H1 (cell line): Measurements from ENCODE around the gene BLOC1S3.

Source experiments
- CEBPB ChIP-seq: IDR thresholded peaks from 2 replicates; pipeline ENCODE4 v1.6.1; 2012; ENCODE audit warnings: low read depth, low read length
- CTCF ChIP-seq, 3 experiments: IDR thresholded peaks; 1 replicate in 2 of 3; 2 replicates in 1 of 3; pipeline versions ENCODE4 v1.5.1 to v1.6.1; 2011; ENCODE audit warnings: low read length in 3 of 3, mild to moderate bottlenecking in 3 of 3, inconsistent platforms in 2 of 3, low read depth in 1 of 3, moderate library complexity in 1 of 3; ENCODE audit not compliant: insufficient read depth in 1 of 3; ENCODE audit errors: control extremely low read depth in 1 of 3
- EZH2 ChIP-seq: fragments of 200-600 bp; sonication (generic); IDR thresholded peaks from 2 replicates; pipeline ENCODE4 v1.7.1; 2012; ENCODE audit warnings: low read depth, mild to moderate bottlenecking, moderate library complexity, low read length, inconsistent platforms; ENCODE audit not compliant: severe bottlenecking
- KDM1A ChIP-seq: fragments of 200-600, 300-600 bp; sonication (generic); IDR thresholded peaks from 2 replicates; pipeline ENCODE4 v1.7.1; 2016; ENCODE audit warnings: mild to moderate bottlenecking, low read length, borderline replicate concordance
- MAX ChIP-seq: IDR thresholded peaks from 2 replicates; pipeline ENCODE4 v1.6.1; 2012; ENCODE audit warnings: inconsistent platforms
- POLR2A ChIP-seq, 2 experiments: IDR thresholded peaks; 1 replicate in 1 of 2; 2 replicates in 1 of 2; pipeline ENCODE4 v1.6.1; 2011; ENCODE audit warnings: low read depth in 2 of 2, low read length in 2 of 2, mild to moderate bottlenecking in 2 of 2; ENCODE audit errors: control extremely low read depth in 1 of 2
- RNF2 ChIP-seq: fragments of 200-900, 300-1000 bp; sonication (generic); IDR thresholded peaks from 2 replicates; pipeline ENCODE4 v1.7.1; 2016; ENCODE audit warnings: borderline replicate concordance, low read depth, mild to moderate bottlenecking, antibody characterized with exemption, low read length; ENCODE audit not compliant: poor library complexity, severe bottlenecking; ENCODE audit errors: missing control alignments
- SIX5 ChIP-seq: IDR thresholded peaks from 2 replicates; pipeline ENCODE4 v1.6.1; 2011; ENCODE audit warnings: mild to moderate bottlenecking, low read depth, low read length
- SP1 ChIP-seq: IDR thresholded peaks from 2 replicates; pipeline ENCODE4 v1.6.1; 2011; ENCODE audit warnings: low read depth, low read length
- TBP ChIP-seq: IDR thresholded peaks from 2 replicates; pipeline ENCODE4 v1.6.1; 2011; ENCODE audit warnings: low read depth, low read length, improper control_type of control experiment
- ZNF274 ChIP-seq: IDR thresholded peaks from 2 replicates; pipeline ENCODE4 v1.7.0; 2012; ENCODE audit warnings: low read length, borderline replicate concordance; ENCODE audit errors: extremely low read depth
- TF ChIP-seq, protein P1 (sequence below): IDR thresholded peaks from 2 replicates; pipeline ENCODE4 v1.6.1; 2012; ENCODE audit warnings: low read length, inconsistent platforms

GRCh38 chr19:45156751-45157150, 21.8 kb upstream of the BLOC1S3 start:
- TF ChIP-seq ZNF274: no peak
- TF ChIP-seq CTCF (IDR thresholded peaks at IDR 0.05; ENCODE audit: control extremely low read depth in 1 of 3, insufficient read depth in 1 of 3, low read depth in 1 of 3, low read length in 3 of 3): no peak
- TF ChIP-seq MAX: no peak
- no peak for TF ChIP-seq KDM1A
- TF ChIP-seq SIX5: no peak
- TF ChIP-seq SP1: no peak
- no peak for TF ChIP-seq EZH2
- no peak for TF ChIP-seq POLR2A (IDR thresholded peaks at IDR 0.05; ENCODE audit: control extremely low read depth in 1 of 2, low read depth in 2 of 2, low read length in 2 of 2)
- TF ChIP-seq TBP: no peak
- TF ChIP-seq, protein P1, sequence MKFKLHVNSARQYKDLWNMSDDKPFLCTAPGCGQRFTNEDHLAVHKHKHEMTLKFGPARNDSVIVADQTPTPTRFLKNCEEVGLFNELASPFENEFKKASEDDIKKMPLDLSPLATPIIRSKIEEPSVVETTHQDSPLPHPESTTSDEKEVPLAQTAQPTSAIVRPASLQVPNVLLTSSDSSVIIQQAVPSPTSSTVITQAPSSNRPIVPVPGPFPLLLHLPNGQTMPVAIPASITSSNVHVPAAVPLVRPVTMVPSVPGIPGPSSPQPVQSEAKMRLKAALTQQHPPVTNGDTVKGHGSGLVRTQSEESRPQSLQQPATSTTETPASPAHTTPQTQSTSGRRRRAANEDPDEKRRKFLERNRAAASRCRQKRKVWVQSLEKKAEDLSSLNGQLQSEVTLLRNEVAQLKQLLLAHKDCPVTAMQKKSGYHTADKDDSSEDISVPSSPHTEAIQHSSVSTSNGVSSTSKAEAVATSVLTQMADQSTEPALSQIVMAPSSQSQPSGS: no peak
- TF ChIP-seq CEBPB: no peak
- TF ChIP-seq RNF2: no peak
